Liver (tissue), 9 donors: ENCODE measurements around the gene NKAPD1. TPM values are rescaled to one million over a fixed set of nuclear protein-coding genes. Genes with fewer than 3 reads are reported as not detected.
"Not testable (repeated sequence)": the region's sequence is repeated elsewhere in the genome, so short reads cannot be mapped to it uniquely, and the experiment has no call there.

Experiments
- DNase-seq: peaks from one replicate; pipeline ENCODE4 v3.0.0-alpha.2; 2017; ENCODE audit warnings: low spot score
- H3K27ac ChIP-seq, 2 donors: one replicate each; pipeline ENCODE4 v1.7.0; 2013; ENCODE audit warnings: inconsistent platforms in 2 of 2, low read length in 2 of 2, control low read depth in 1 of 2, low read depth in 1 of 2, mild to moderate bottlenecking in 1 of 2
- H3K27me3 ChIP-seq, 4 donors: one replicate each; pipeline versions ENCODE4 v1.6.1 to v1.7.0; 2013; ENCODE audit warnings: low read length in 3 of 4, inconsistent platforms in 1 of 4, mild to moderate bottlenecking in 1 of 4, moderate library complexity in 1 of 4; ENCODE audit not compliant: control insufficient read depth in 4 of 4, insufficient read depth in 4 of 4
- H3K36me3 ChIP-seq, 4 donors: one replicate each; pipeline versions ENCODE4 v1.6.1 to v1.7.0; 2013; ENCODE audit warnings: low read length in 3 of 4, mild to moderate bottlenecking in 3 of 4, low read depth in 1 of 4, moderate library complexity in 1 of 4; ENCODE audit not compliant: control insufficient read depth in 4 of 4, insufficient read depth in 3 of 4
- H3K4me1 ChIP-seq, 4 donors: one replicate each; pipeline versions ENCODE4 v1.6.1 to v1.7.0; 2013; ENCODE audit warnings: low read length in 3 of 4, mild to moderate bottlenecking in 3 of 4, moderate library complexity in 1 of 4; ENCODE audit not compliant: control insufficient read depth in 4 of 4, insufficient read depth in 4 of 4
- H3K4me3 ChIP-seq, 3 donors: one replicate each; pipeline versions ENCODE4 v1.6.1 to v1.7.0; 2013; ENCODE audit warnings: low read length in 3 of 3, control low read depth in 1 of 3, low read depth in 1 of 3, mild to moderate bottlenecking in 1 of 3
- H3K9ac ChIP-seq, 2 donors: one replicate each; pipeline ENCODE4 v1.7.0; 2013; ENCODE audit warnings: low read length in 2 of 2, mild to moderate bottlenecking in 2 of 2, moderate library complexity in 2 of 2, control low read depth in 1 of 2, low read depth in 1 of 2
- H3K9me3 ChIP-seq, 4 donors: one replicate each; pipeline versions ENCODE4 v1.6.1 to v1.7.0; 2013; ENCODE audit warnings: low read length in 3 of 4; ENCODE audit not compliant: control insufficient read depth in 4 of 4
- EGR1 ChIP-seq, 2 donors: IDR thresholded peaks; 2 replicates each; pipeline ENCODE4 v1.6.1; 2016 to 2018; ENCODE audit warnings: antibody characterized with exemption in 2 of 2, low read depth in 2 of 2
- FOXA1 ChIP-seq: IDR thresholded peaks from 2 replicates; pipeline ENCODE4 v1.6.1; 2016; ENCODE audit warnings: antibody characterized with exemption
- HNF4A ChIP-seq, 2 donors: conservative IDR thresholded peaks; 2 replicates each; pipeline ENCODE4 v1.6.1; 2016; ENCODE audit warnings: antibody characterized with exemption in 2 of 2, mild to moderate bottlenecking in 2 of 2
- JUND ChIP-seq, 2 donors: IDR thresholded peaks; 2 replicates each; pipeline ENCODE4 v1.6.1; 2016; ENCODE audit warnings: antibody characterized with exemption in 2 of 2
- MAX ChIP-seq: IDR thresholded peaks from 2 replicates; pipeline ENCODE4 v1.6.1; 2016; ENCODE audit warnings: antibody characterized with exemption
- NR2F2 ChIP-seq: IDR thresholded peaks from 2 replicates; pipeline ENCODE4 v1.6.1; 2016; ENCODE audit warnings: antibody characterized with exemption
- RXRA ChIP-seq, 2 donors: IDR thresholded peaks; 2 replicates each; pipeline ENCODE4 v1.6.1; 2017 to 2018; ENCODE audit warnings: antibody characterized with exemption in 2 of 2, mild to moderate bottlenecking in 1 of 2
- SP1 ChIP-seq: IDR thresholded peaks from 2 replicates; pipeline ENCODE4 v1.6.1; 2018; ENCODE audit warnings: antibody characterized with exemption, mild to moderate bottlenecking
- WGBS: extraction: QIAGEN DNeasy Blood & Tissue Kit; methylation state at CpG from one replicate; pipeline ENCODE4 v1.1.7; 2013; 5-methylcytosine and 5-hydroxymethylcytosine counted together
- polyA plus RNA-seq, 2 donors: library from polyadenylated mRNA; stranded (reverse) in 1 of 2; unstranded in 1 of 2; fragments of 200-250 nt in 1 of 2; fragments of >200 nt in 1 of 2; fragmentation: Nextera tagmentation in 1 of 2; extraction: Ambion mirVana in 1 of 2; gene quantifications; one replicate each; pipeline versions ENCODE4 v1.2.1 to v1.2.3, GENCODE V29; 2013 to 2015
- total RNA-seq, 2 donors: library from RNA; depleted of rRNA; stranded (reverse); fragments of >200 nt; gene quantifications; one replicate each; pipeline ENCODE4 v1.2.3, GENCODE V29; 2014
- TF ChIP-seq, protein P1 (sequence below): IDR thresholded peaks from 2 replicates; pipeline ENCODE4 v1.6.1; 2016; ENCODE audit warnings: antibody characterized with exemption
- TF ChIP-seq, protein P2 (sequence below): fragments of 150-350 bp; IDR thresholded peaks from 2 replicates; pipeline ENCODE4 v1.5.1; 2017; ENCODE audit warnings: improper control_type of control experiment, low read depth, low read length; ENCODE audit not compliant: missing input control
- donor health status: healthy.
- donor health status: healthy.
- donor health status: healthy.
- donor health status: healthy.
- donor health status: healthy.

NKAPD1 gene
- total and polyA plus RNA-seq, 4 donors, result 5.3 to 11.2 (median 7.4) TPM

DNA sequence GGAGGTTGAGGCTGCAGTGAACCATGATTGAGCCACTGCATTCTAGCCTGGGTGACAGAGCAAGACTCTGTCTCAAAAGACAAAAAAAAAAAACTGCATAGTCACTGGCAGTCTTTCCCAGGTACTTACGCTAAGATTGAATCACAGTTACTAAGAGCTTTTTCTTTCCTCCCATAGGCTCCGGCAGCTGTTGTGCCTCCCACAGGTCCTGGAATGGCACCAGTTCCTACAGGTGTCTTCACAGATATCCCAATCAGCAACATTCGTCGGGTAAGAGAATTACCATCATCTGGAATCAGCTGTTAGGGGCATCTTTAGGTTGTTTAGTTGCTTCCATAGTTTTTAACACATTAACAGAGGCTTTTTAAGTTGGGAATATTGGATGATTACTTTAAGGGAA is 29.1 kb upstream of the NKAPD1 start (continued):
- TF ChIP-seq, protein P1, sequence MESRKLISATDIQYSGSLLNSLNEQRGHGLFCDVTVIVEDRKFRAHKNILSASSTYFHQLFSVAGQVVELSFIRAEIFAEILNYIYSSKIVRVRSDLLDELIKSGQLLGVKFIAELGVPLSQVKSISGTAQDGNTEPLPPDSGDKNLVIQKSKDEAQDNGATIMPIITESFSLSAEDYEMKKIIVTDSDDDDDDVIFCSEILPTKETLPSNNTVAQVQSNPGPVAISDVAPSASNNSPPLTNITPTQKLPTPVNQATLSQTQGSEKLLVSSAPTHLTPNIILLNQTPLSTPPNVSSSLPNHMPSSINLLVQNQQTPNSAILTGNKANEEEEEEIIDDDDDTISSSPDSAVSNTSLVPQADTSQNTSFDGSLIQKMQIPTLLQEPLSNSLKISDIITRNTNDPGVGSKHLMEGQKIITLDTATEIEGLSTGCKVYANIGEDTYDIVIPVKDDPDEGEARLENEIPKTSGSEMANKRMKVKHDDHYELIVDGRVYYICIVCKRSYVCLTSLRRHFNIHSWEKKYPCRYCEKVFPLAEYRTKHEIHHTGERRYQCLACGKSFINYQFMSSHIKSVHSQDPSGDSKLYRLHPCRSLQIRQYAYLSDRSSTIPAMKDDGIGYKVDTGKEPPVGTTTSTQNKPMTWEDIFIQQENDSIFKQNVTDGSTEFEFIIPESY, result no peak
- TF ChIP-seq MAX (no peak), SP1 (no peak), HNF4A (conservative IDR thresholded peaks at IDR 0.05) (no peak)

GRCh38 chr11:112046647-112047046 is 27.5 kb upstream of the NKAPD1 start:
- not testable (repeated sequence) for H3K4me3 ChIP-seq, H3K4me1 ChIP-seq, H3K9ac ChIP-seq, H3K9me3 ChIP-seq, H3K27me3 ChIP-seq, DNase-seq, H3K27ac ChIP-seq
- peaks cover 1 to 40% (median 36%) of the 10 kb centered on the region in 4 donors for H3K36me3 ChIP-seq
- over 99% methylated on average over 2 of the region's 2 CpGs for WGBS

DNA sequence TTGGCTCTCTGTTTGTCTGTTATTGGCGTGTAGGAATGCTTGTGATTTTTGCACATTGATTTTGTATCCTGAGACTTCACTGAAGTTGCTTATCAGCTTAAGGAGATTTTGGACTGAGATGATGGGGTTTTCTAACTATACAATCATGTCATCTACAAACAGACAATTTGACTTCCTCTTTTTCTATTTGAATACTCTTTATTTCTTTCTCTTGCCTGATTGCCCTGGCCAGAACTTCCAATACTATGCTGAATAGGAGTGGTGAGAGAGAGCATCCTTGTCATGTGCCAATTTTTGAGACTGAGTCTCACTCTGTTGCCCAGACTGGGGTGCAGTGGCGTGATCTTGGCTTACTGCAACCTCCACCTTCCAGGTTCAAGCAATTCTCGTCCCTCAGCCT is 25.8 kb upstream of the NKAPD1 start:
- H3K27ac ChIP-seq, H3K9ac ChIP-seq, H3K4me3 ChIP-seq, H3K9me3 ChIP-seq, DNase-seq, H3K27me3 ChIP-seq, H3K4me1 ChIP-seq: not testable (repeated sequence)
- 98% methylated on average over 3 of the region's 3 CpGs for WGBS
- H3K36me3 ChIP-seq, result peaks cover 5 to 50% (median 47%) of the 10 kb centered on the region in 4 donors

DNA sequence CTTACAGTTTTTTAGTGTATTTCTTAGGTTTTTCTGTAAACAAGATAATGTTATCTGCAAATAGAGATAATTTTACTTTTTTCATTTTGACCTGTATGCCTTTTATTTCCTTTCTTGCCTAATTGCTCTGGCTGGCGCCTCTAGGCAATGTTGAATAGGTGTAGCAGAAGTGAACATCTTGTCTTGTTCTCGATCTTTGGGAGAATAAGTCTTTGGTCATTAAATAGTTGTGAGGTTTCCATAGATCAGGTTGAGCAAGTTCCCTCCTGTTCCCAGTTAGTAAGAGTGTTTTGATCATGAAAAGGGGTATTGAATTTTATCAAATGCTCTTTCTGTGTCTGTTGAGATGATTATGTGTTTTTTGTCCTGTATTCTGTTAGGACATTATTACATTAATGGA is 24.3 kb upstream of the NKAPD1 start:
- no peaks in the 10 kb centered on the region for H3K9me3 ChIP-seq
- no peak overlapping the region for H3K9ac ChIP-seq
- no peak overlapping the region for H3K4me3 ChIP-seq
- H3K27me3 ChIP-seq, result no peaks in the 10 kb centered on the region
- TF ChIP-seq FOXA1 (no peak), SP1 (no peak), MAX (no peak), JUND (IDR thresholded peaks at IDR 0.05) (no peak), EGR1 (IDR thresholded peaks at IDR 0.05; ENCODE audit: low read depth in 2 of 2) (no peak), NR2F2 (no peak), RXRA (IDR thresholded peaks at IDR 0.05) (no peak)
- TF ChIP-seq, protein P2, sequence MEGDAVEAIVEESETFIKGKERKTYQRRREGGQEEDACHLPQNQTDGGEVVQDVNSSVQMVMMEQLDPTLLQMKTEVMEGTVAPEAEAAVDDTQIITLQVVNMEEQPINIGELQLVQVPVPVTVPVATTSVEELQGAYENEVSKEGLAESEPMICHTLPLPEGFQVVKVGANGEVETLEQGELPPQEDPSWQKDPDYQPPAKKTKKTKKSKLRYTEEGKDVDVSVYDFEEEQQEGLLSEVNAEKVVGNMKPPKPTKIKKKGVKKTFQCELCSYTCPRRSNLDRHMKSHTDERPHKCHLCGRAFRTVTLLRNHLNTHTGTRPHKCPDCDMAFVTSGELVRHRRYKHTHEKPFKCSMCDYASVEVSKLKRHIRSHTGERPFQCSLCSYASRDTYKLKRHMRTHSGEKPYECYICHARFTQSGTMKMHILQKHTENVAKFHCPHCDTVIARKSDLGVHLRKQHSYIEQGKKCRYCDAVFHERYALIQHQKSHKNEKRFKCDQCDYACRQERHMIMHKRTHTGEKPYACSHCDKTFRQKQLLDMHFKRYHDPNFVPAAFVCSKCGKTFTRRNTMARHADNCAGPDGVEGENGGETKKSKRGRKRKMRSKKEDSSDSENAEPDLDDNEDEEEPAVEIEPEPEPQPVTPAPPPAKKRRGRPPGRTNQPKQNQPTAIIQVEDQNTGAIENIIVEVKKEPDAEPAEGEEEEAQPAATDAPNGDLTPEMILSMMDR, result no peak
- H3K4me1 ChIP-seq, result no peaks in the 10 kb centered on the region
- WGBS, result 50% methylated on average over 2 of the region's 2 CpGs
- peaks cover 8 to 56% (median 46%) of the 10 kb centered on the region in 4 donors for H3K36me3 ChIP-seq
- no peak overlapping the region for H3K27ac ChIP-seq
- DNase-seq, result no peak
